ENCODE results near the gene MUC2.

- TF ChIP-seq EZH2 (IDR thresholded peaks at IDR 0.05; ENCODE audit: borderline replicate concordance, low read depth, low read length, poor library complexity, severe bottlenecking) (no peak), CTCF (conservative IDR thresholded peaks at IDR 0.05; ENCODE audit: low read depth, low read length) (no peak)
These were observed 9.2 kb downstream of the MUC2 start for GRCh38 chr11:1083621-1084551.
